Nephron progenitor cell (in vitro differentiated cells): ENCODE measurements around the gene RGCC.

ENCODE experiments used
- DNase-seq: peaks from one replicate; pipeline ENCODE4 v3.0.0; 2021
- H3K27ac Mint-ChIP-seq: 2 replicates; pipeline ENCODE4 v1.8.0; 2021; ENCODE audit warnings: mild to moderate bottlenecking, moderate library complexity, mixed read lengths
- H3K27me3 Mint-ChIP-seq: 2 replicates; pipeline ENCODE4 v1.8.0; 2021; ENCODE audit warnings: mild to moderate bottlenecking, low read depth, mixed read lengths; ENCODE audit not compliant: poor library complexity
- H3K36me3 Mint-ChIP-seq: 2 replicates; pipeline ENCODE4 v1.8.0; 2021; ENCODE audit warnings: low read depth, mixed read lengths
- H3K4me1 Mint-ChIP-seq: 2 replicates; pipeline ENCODE4 v1.8.0; 2021; ENCODE audit warnings: mixed read lengths
- H3K4me3 Mint-ChIP-seq: 2 replicates; pipeline ENCODE4 v1.8.0; 2021; ENCODE audit warnings: mild to moderate bottlenecking, moderate library complexity, mixed read lengths
- H3K9me3 Mint-ChIP-seq: 2 replicates; pipeline ENCODE4 v1.8.0; 2021; ENCODE audit warnings: mild to moderate bottlenecking, moderate library complexity, mixed read lengths
- TF ChIP-seq, protein P1 (sequence below): fragments of 200-600 bp; sonication (generic); IDR thresholded peaks from 2 replicates; pipeline ENCODE4 v1.5.0; 2021; ENCODE audit warnings: antibody characterized with exemption

Gene RGCC

DNA sequence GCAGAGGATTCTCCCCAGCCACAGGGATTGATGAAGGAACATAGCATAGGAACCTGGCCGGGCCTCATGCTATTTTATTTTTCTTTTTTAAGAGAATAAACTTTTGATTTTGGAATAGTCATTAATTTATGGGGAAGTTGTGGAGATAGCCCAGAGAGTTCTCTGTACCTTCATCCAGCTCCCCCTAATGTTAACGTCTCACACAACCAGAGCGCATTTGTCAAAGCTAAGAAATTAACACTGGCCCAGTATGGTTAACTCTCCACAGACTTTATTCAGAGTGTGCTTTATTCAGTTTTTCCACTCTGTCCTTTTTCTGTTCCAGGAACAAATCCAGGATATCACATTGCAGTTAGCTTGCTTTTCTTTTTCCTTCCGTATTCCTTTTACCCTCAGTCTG lies 59.4 kb downstream of the RGCC start:
- Mint-ChIP-seq H3K4me1 (no peaks in the 10 kb centered on the region), H3K4me3 (no peak overlapping the region), H3K27me3 (peaks cover 17% of the 10 kb centered on the region), H3K9me3 (peaks cover 31% of the 10 kb centered on the region), H3K27ac (no peak overlapping the region), H3K36me3 (no peaks in the 10 kb centered on the region)
- DNase-seq: no peak
- TF ChIP-seq, protein P1, sequence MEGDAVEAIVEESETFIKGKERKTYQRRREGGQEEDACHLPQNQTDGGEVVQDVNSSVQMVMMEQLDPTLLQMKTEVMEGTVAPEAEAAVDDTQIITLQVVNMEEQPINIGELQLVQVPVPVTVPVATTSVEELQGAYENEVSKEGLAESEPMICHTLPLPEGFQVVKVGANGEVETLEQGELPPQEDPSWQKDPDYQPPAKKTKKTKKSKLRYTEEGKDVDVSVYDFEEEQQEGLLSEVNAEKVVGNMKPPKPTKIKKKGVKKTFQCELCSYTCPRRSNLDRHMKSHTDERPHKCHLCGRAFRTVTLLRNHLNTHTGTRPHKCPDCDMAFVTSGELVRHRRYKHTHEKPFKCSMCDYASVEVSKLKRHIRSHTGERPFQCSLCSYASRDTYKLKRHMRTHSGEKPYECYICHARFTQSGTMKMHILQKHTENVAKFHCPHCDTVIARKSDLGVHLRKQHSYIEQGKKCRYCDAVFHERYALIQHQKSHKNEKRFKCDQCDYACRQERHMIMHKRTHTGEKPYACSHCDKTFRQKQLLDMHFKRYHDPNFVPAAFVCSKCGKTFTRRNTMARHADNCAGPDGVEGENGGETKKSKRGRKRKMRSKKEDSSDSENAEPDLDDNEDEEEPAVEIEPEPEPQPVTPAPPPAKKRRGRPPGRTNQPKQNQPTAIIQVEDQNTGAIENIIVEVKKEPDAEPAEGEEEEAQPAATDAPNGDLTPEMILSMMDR: no peak

DNA sequence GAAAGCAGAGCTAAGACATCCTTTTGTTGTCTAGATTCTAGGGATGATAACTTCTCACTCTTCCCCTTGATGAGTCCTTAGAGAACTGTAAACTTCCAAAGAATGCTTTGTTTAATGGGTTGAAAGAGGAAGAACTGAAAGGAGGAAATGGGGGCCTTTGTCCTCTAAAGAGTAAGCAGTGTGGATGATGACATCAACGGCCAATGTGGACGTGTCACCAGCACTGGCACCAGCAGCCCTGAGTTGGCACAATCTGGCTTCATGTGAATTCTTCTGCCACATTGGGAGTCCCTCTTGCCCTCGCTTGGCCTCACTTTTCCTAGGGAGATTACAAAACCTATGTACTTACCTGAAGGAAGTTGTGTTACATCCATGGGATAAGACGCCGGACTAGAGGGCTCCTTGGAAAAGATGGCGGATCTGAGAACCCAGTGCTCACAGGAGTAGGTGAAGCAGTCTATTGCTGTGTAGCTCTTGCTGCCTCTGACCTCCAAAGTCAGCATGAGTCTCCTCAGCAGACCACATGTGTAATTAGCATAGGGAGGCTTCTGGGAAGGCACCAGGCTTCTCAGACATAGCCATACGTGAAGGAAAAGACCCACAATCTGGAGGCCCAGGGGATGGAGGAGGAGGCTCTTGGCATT lies 62.8 kb downstream of the RGCC start:
- Mint-ChIP-seq H3K4me3 (no peak overlapping the region), H3K36me3 (no peaks in the 10 kb centered on the region), H3K27ac (no peak overlapping the region), H3K4me1 (peaks cover 21% of the 10 kb centered on the region), H3K9me3 (peaks cover 25% of the 10 kb centered on the region), H3K27me3 (peaks cover 10% of the 10 kb centered on the region)
- TF ChIP-seq, protein P1: no peak
- DNase-seq: no peak
